Activated naive CD4-positive, alpha-beta T cell treated with anti-CD3 and anti-CD28 coated beads, Interleukin-2, amount 50 U/mL, for 16 hours (primary cell): Measurements from ENCODE around the gene DYNC1LI1.
"Not testable (repeated sequence)": the region's sequence is repeated elsewhere in the genome, so short reads cannot be mapped to it uniquely, and the experiment has no call there.

Experiments used
- DNase-seq: peaks from one replicate; pipeline ENCODE4 v3.0.0-alpha.2; 2020

The DYNC1LI1 gene

DNA sequence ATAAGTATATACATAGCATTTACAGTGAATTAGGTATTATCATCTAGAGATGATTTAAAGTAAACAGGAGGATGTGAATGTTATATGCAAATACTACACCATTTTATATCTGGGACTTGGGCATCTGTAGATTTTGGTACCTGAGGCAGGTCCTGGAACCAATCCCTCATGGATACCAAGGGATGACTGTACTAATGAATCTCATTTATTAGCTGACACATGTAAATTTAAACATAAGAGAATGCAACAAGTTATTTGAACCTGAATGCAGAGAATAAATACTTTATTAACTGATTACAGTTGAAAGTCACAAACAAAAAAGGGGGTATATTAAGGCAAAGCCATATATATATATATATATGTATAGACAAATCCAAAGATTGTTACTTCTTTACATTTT is 44.9 kb downstream of the DYNC1LI1 start:
- no peak for DNase-seq

DNA sequence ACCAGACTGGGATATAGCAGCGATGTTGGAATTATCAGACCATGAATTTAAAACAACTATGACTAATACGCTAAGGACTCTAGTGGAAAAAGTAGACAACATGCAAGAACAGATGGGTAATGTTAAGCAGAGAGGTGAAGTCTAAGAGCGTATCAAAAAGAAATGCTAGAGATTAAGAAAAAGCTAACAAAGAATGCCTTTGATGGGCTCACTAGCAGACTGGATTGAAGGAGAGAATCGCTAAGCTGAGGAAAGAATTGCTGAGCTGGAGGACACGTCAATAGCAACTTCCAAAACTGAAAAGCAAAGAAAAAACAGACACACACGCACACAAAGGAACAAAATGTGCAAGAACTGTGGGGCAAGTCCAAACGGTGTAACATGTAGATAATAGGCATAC is 48.0 kb downstream of the DYNC1LI1 start:
- no peak for DNase-seq

DNA sequence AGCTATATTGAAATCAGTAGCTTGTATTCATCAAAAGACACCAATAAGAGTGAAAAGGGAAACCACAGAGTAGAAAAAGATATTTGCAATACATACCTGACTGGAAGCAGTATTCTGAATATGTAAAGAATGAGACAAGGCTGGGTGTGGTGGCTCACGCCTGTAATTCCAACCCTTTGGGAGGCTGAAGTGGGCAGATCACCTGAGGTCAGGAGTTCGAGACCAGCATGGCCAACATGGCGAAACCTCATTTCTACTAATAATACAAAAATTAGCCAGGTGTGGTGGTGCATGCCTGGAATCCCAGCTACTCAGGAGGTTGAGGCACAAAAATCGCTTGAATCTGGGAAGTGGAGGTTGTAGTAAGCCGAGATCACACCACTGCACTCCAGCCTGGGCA is 51.7 kb downstream of the DYNC1LI1 start:
- DNase-seq, result not testable (repeated sequence)

GRCh38 chr3:32516751-32517150 is 53.9 kb downstream of the DYNC1LI1 start:
- not testable (repeated sequence) for DNase-seq

DNA sequence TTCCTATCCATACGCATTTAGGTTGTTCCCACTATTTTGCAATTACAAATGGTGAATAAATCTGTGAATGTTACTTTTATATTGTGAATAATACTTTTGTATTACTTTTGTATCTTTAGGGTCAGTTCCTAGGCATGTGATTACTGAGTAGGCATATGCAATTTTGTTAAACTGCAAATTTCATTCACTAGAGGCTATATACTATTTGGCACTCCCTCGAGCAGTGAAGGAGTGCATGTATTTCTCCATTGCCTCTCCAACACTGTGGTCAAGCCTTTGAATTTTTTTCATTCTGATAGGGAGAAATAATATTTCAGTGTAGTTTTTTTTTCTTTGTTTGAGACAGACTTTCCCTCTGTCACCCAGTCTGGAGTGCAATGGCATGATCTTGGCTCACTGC is 59.7 kb downstream of the DYNC1LI1 start:
- DNase-seq, result no peak

- DNase-seq, result peak; percentile 61
Measured at GRCh38 chr3:32510075-32510724, 60.5 kb downstream of the DYNC1LI1 start.

DNA sequence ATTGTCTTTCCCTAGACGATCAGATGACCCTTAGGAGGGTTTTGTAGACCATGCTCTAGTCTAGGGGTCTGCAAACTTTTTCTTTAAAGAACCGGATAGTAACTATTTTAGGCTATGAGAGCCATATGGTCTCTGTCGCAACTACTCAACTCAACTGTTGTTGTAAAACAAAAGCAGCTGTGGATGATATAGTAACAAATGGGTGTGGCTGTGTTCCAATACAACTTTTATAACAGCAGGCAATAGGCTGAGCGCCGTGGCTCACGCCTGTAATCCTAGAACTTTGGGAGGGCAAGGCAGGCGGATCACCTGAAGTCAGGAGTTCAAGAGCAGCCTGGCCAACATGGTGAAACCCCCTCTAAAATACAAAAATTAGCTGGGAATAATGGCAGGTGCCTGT is 61.9 kb downstream of the DYNC1LI1 start:
- no peak for DNase-seq

GRCh38 chr3:32506466-32506865 is 64.2 kb downstream of the DYNC1LI1 start:
- DNase-seq, result no peak

DNA sequence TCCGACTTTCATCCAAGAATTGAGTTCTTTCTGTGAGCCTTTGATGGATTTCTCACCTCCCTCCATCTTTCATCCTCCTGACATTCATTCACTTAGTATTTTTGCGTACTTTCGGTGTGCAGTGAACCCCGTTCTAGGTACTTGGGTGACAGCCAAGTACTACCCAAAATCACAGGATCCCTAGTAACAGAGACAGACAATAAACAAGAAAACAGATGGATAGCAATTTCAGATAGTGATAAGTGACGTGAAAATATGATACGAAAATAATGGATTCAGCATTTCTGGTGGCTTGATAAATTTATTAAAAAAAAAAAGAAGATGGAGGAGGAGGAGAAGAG is 67.7 kb downstream of the DYNC1LI1 start:
- DNase-seq, result no peak

DNA sequence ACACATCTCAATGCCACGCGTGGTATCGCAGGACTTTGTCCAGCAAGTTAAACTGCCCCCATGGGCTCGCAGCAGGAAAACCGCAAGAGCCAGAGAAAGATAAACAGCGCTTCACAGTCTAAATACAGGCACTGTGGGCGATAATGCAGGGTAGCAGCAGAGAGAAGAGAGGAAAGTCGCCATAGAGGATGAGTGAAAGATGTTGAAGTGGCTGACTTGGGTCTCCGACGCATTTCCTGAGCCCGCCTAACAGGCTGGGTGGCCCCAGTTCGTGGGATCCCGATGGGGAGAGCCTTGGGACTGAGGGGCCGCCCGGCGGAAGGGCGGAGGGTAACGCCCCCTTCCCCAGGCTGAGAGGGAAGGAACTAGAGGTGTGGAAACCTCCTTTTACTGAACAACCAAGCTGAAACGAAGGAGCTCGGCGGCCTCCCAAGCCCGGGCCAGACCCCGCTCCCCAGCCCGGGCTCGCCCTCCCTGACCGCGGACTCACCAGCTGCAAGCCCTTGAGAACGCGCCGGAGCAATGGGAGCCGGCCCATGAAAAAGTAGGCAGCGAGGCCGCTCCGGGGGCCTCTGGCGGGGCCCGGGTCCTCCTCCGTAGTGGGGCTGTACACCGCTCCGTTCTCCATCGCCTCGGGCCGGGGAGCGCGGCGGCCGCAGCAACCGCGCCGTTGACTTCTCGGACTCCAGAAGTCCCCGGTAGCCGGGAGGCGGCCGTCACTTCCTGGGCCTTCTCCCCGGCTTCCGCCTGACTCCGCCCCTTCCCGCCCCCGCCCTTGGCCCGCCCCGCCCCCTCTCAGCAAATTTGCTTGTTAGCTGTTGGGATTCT is 68.3 kb downstream of the DYNC1LI1 start, which contains the start of gene CMTM6:
Gene CMTM6, minus strand, starts transcription at position 735 of the 828 bp plus-strand sequence. Its CDS starts 107 bp downstream, at position 628.
- DNase-seq, result peak; percentile 73

DNA sequence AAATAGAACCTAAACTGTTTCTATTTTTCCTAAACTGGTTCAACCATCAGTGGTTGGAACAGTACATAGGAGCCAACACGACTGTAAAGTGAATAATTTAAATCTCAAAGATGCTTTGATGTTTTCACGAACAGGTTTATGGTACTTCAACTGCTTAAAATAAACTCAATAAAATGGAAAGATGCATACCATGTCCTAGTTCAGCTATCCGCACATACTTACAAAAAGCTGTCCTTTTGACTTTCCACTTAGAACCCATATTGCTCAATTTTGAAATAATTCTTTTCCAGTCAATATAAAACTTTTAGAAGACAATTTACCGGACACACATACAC is 68.9 kb downstream of the DYNC1LI1 start:
- no peak for DNase-seq

DNA sequence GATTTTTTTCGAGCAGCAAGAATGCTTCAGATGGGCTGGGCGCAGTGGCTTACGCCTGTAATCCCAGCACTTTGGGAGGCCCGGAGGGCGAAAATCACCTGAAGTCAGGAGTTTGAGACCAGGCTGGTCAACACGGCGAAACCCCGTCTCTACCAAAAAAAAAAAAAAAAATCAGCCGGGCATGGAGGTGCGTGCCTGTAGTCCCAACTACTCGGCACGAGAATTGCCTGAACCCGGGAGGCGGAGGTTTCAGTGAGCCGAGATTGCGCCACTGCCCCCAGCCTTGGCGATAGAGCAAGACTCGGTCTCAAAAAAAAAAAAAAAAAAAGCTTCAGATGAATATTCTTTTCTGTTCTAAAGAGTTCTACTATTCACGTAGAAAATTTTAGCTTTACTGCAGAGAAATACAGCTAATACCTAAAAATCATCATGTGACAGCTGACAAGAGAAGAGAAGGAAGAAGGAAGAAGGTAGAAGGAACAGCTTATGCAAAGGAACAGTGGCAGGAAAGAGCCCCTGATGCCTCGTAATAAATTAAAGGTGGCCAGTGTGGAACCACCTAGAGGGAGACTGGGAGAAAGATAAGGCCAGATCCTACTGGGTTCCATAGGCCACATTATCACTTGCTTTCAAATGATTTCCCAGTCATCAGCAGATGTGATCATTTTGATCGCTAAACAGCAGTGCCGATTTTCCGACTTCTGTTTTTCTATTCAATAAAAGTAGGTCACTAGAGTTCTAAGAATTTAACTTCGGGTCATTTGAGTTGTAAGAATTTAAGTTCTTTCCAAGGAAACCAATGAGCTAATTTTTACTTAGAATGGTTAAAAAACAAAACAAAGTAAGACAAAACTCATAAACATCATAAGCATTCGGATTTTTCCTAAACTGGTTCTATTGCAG is 69.5 kb downstream of the DYNC1LI1 start:
- no peak for DNase-seq

GRCh38 chr3:32500231-32500630 is 70.4 kb downstream of the DYNC1LI1 start:
- no peak for DNase-seq

- no peak for DNase-seq
Measured at GRCh38 chr3:32499585-32499984, 71.1 kb downstream of the DYNC1LI1 start.

DNA sequence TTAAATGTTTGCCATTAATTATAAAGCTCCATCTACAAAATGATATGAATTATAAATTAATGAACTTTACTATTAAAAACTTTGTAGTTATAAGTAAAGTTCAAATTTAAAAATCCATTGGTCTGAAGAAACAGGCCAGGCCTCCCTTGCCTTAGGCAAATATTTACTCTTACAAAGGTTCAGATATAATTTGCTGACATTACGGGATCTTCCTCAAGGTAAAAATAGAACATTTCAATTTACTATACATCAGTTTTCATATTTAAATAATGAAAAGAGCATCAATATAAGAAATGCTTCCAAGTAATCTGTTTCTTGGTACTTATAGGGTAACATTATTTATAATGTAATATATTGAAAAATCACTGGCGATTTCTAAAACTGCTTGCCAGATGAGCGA is 71.7 kb downstream of the DYNC1LI1 start:
- DNase-seq, result no peak

GRCh38 chr3:32498252-32498651 is 72.4 kb downstream of the DYNC1LI1 start:
- DNase-seq, result no peak

DNA sequence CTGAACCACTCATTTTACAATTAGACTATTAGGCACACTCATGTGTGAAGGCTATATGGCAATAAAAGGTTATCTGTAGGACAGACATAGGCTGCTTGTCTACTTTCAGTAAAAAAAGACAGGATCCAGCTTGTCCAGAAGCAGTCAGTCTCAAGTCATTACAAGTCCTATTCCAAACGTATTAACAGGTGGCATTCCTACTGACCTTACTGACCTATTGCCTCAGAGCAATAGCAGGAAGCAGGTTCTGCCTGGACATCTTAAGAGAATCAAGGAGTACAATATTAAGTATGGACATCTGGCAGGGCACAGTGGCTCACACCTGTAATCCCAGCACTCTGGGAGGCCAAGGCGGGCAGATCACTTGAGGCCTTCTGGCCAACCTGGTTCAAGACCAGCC is 75.0 kb downstream of the DYNC1LI1 start:
- no peak for DNase-seq

GRCh38 chr3:32495085-32495484 is 75.6 kb downstream of the DYNC1LI1 start:
- no peak for DNase-seq

- no peak for DNase-seq
Measured at GRCh38 chr3:32493437-32494414, 76.9 kb downstream of the DYNC1LI1 start.

DNA sequence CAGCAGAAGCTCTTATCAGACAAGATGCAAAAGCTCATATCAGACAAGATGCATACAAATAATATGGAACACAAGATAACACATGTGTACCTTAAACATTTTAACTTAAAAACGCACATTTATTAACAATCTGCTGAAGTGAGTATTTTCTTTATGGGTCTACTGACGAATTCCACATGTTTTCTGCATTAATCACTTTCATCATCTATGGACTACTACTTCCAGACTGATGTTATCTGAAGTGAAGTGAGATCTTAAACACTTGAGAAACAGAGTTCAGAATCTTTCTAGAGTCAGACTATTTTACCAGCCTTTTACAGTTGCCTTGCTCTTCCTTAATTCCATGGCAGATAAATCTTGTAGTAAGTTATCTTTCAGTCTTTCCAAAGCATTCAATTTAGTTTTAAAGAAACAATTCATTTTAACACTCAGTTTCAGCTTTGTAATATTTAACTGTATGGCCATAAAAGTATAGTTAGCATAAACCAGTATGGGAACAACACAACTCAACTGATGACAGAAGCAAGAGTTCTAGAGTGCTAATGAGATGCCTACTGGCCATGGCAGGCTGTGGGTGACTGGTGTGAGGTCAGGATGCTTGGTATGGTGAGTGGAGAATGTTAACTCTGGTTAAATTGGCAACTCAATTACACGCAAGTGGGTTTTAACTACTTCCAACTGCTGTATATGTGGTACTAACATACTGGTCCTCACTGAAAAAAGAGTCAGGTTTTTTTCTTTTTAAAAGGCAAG is 77.8 kb downstream of the DYNC1LI1 start:
- DNase-seq, result no peak

GRCh38 chr3:32488474-32489008 is 82.1 kb downstream of the DYNC1LI1 start:
- no peak for DNase-seq
